Transverse colon (tissue), 4 donors: ENCODE measurements around the gene CCDC7. TPM values are rescaled to one million over a fixed set of nuclear protein-coding genes. Genes with fewer than 3 reads are reported as not detected.

ENCODE experiments used
- DNase-seq: peaks from one replicate; pipeline ENCODE4 v3.0.0-alpha.2; 2019
- H3K27ac ChIP-seq, 4 donors: fragments of 200-600 bp; sonication (generic); 2 replicates each; pipeline ENCODE4 v1.5.1; 2016 to 2018; ENCODE audit warnings: inconsistent platforms in 4 of 4
- H3K27me3 ChIP-seq: fragments of 200-600 bp; sonication (generic); 2 replicates; pipeline ENCODE4 v1.5.1; 2017; ENCODE audit warnings: inconsistent platforms
- H3K36me3 ChIP-seq, 4 donors: fragments of 200-600 bp; sonication (generic); 2 replicates each; pipeline ENCODE4 v1.5.1; 2017 to 2019; ENCODE audit warnings: inconsistent platforms in 4 of 4
- H3K4me1 ChIP-seq, 4 donors: fragments of 200-600 bp; sonication (generic); 2 replicates each; pipeline ENCODE4 v1.5.1; 2017 to 2020; ENCODE audit warnings: inconsistent platforms in 4 of 4
- H3K4me3 ChIP-seq, 4 donors: fragments of 200-600 bp; sonication (generic); 1 replicate in 1 of 4; 2 replicates in 3 of 4; pipeline versions ENCODE4 v1.5.1 to v1.6.1; 2017 to 2019; ENCODE audit warnings: inconsistent platforms in 4 of 4
- H3K9me3 ChIP-seq, 2 donors: fragments of 200-600 bp; sonication (generic); 2 replicates each; pipeline ENCODE4 v1.5.1; 2017 to 2019; ENCODE audit warnings: inconsistent platforms in 2 of 2
- EP300 ChIP-seq: sonication (generic); formaldehyde crosslinking; IDR thresholded peaks from one replicate; pipeline ENCODE4 v1.6.1; 2017; ENCODE audit warnings: antibody characterized with exemption, low read depth
- POLR2A ChIP-seq: fragments of 450-650 bp; IDR thresholded peaks from one replicate; pipeline ENCODE4 v1.6.1; 2016; ENCODE audit warnings: antibody characterized with exemption, mild to moderate bottlenecking, moderate library complexity
- POLR2AphosphoS5 ChIP-seq, 3 donors: sonication (generic); formaldehyde crosslinking; IDR thresholded peaks; one replicate each; pipeline ENCODE4 v1.6.1; 2016; ENCODE audit warnings: antibody characterized with exemption in 3 of 3
- WGBS, 2 donors: methylation state at CpG; one replicate each; pipeline ENCODE4 v1.1.5; 2018; ENCODE audit warnings: low coverage in 1 of 2; 5-methylcytosine and 5-hydroxymethylcytosine counted together
- in situ Hi-C, 4 donors: fragments of 200-750 bp; cut with MboI; loops; one replicate each; pipeline versions ENCODE4 v1.15.0 to v1.15.1; 2017; ENCODE audit warnings: low sequenced_read_pairs in 3 of 4, low pct_ligation_motif_present in 1 of 4, low pct_unique_long_range_greater_than_20kb in 1 of 4
- intact Hi-C: fragments of 100-400 bp; cut with DNase I; formaldehyde crosslinking; loops from one replicate; pipeline ENCODE4 v1.15.1; 2023; ENCODE audit warnings: low total_unique reads
- total RNA-seq, 4 donors: library from RNA; depleted of rRNA; stranded (reverse); fragments of >200 nt; gene quantifications; one replicate each; pipeline ENCODE4 v1.1.0, GENCODE V29; 2016
- TF ChIP-seq, protein P1 (sequence below), 5 experiments: fragments of 200-600 bp in 3 of 5; fragments of 450-650 bp in 2 of 5; sonication (generic) in 3 of 5; IDR thresholded peaks; 1 replicate in 2 of 5; 2 replicates in 3 of 5; pipeline ENCODE4 v1.5.1; 2016 to 2017; ENCODE audit warnings: antibody characterized with exemption in 5 of 5, inconsistent platforms in 3 of 5, mild to moderate bottlenecking in 2 of 5, moderate library complexity in 1 of 5

The CCDC7 gene
- total RNA-seq, 4 donors from 2014 or later = 4.8 to 17.6 (median 13.3) TPM

DNA sequence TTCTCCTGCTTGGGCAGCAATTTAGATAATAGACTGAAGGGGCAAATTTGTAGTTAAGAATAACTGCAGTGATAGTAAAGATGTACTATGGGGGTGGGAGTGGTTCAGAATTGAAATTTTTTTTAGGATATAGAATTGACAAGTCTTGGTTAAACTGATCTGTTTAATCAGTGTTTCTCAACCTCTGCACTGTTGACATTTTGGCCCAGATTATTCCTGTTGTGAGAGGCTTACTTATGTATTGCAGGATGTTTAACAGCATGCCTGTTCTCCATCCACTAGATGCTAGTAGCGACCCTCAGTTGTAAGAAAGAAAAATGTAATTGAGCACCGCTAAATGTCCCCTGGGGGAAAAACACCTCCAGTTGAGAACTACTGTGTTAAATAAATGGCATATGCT, 176.5 kb downstream of the CCDC7 start:
- in situ Hi-C loops = no loop called here
- TF ChIP-seq EP300 (no peak), POLR2AphosphoS5 (IDR thresholded peaks at IDR 0.05) (no peak), POLR2A (no peak)
- TF ChIP-seq, protein P1, sequence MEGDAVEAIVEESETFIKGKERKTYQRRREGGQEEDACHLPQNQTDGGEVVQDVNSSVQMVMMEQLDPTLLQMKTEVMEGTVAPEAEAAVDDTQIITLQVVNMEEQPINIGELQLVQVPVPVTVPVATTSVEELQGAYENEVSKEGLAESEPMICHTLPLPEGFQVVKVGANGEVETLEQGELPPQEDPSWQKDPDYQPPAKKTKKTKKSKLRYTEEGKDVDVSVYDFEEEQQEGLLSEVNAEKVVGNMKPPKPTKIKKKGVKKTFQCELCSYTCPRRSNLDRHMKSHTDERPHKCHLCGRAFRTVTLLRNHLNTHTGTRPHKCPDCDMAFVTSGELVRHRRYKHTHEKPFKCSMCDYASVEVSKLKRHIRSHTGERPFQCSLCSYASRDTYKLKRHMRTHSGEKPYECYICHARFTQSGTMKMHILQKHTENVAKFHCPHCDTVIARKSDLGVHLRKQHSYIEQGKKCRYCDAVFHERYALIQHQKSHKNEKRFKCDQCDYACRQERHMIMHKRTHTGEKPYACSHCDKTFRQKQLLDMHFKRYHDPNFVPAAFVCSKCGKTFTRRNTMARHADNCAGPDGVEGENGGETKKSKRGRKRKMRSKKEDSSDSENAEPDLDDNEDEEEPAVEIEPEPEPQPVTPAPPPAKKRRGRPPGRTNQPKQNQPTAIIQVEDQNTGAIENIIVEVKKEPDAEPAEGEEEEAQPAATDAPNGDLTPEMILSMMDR (IDR thresholded peaks at IDR 0.05) = no peak

DNA sequence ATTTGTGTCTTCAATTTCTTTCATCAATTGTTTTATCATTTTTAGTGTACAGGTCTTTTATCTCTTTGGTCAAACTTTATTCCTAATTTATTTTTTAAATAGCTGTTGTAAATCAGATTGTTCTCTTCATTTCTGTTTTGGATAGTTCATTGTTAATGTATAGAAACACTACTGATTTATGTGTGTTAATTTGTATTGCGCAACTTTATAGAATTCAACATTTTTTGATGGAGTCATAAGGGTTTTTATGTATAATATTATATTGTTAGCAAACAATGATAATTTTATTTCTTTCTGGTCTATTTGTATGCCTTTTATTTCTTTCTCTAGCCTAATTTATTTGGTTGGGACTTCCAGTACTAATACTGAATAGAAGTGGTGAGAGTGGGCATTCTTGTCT, 181.2 kb downstream of the CCDC7 start:
- Histone ChIP-seq H3K4me1 (no peaks in the 10 kb centered on the region), H3K27ac (no peak overlapping the region), H3K27me3 (no peaks in the 10 kb centered on the region), H3K4me3 (no peak overlapping the region), H3K9me3 (no peaks in the 10 kb centered on the region), H3K36me3 (no peaks in the 10 kb centered on the region)
- in situ Hi-C loops (no loop called here), intact Hi-C loops (no loop called here)
- no peak for TF ChIP-seq EP300
- no peak for TF ChIP-seq POLR2A
- TF ChIP-seq, protein P1 (IDR thresholded peaks at IDR 0.05) = no peak
- TF ChIP-seq POLR2AphosphoS5 (IDR thresholded peaks at IDR 0.05) = no peak
- DNase-seq = no peak
- WGBS, 2 donors = 0 to 36% methylated on average over 1 of the region's 1 CpG

More for the DNA sequence above, 176.5 kb downstream of the CCDC7 start:
- no peak overlapping the region for H3K4me3 ChIP-seq
- no peaks in the 10 kb centered on the region for H3K36me3 ChIP-seq
- H3K9me3 ChIP-seq = no peaks in the 10 kb centered on the region
- intact Hi-C loops = no loop called here
- no peaks in the 10 kb centered on the region for H3K4me1 ChIP-seq
- H3K27ac ChIP-seq = no peak overlapping the region
- no peak for DNase-seq
- no peaks in the 10 kb centered on the region for H3K27me3 ChIP-seq
- WGBS, 2 donors = 84 to 87% methylated on average over 2 of the region's 2 CpGs

DNA sequence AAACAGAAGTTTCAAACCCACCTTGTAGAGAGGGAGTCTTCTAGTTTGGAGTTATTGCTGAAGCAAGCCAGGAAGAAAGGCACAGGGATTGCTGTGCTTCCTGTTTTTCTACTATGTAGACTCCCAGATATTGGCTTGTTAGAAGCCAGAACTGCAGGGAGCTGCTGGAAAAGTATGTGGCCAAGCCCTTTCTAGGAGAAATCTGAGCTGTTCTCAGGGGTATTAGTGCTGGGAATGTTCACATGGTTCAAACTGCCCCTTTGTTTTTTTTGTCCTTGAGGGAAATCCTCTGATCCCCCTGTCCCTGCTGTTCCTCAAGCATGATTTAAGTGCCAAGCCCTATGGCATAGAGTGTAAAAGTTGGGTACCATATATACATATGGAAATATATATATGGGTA, 184.0 kb downstream of the CCDC7 start:
- no peak for TF ChIP-seq POLR2A
- no peak for TF ChIP-seq POLR2AphosphoS5 (IDR thresholded peaks at IDR 0.05)
- TF ChIP-seq, protein P1 (IDR thresholded peaks at IDR 0.05) = no peak
- no peak for TF ChIP-seq EP300
- Histone ChIP-seq H3K36me3 (no peaks in the 10 kb centered on the region), H3K4me1 (no peaks in the 10 kb centered on the region), H3K27ac (no peak overlapping the region), H3K27me3 (no peaks in the 10 kb centered on the region), H3K4me3 (no peak overlapping the region), H3K9me3 (no peaks in the 10 kb centered on the region)
- in situ Hi-C loops = no loop called here
- DNase-seq = no peak
- intact Hi-C loops = no loop called here

DNA sequence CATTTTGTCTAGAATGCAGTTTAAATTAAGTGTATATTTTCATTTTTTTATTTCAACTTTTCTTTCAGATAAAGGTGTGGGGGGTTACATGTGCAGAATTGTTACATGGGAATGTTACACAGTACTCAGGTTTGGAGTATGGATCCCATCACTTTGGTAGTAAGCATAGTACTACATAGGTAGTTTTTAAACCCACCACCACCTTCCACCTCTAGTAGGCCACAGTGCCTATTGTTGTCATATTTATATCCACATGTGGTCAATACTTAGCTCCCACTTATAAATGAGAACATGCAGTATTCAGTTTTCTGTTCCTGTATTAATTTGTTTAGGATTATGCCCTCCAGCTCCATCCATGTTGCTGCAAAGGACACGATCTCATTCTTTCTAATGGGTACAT, 200.6 kb downstream of the CCDC7 start:
- no peak for DNase-seq
- Histone ChIP-seq H3K4me3 (no peak overlapping the region), H3K27ac (no peak overlapping the region), H3K36me3 (no peaks in the 10 kb centered on the region), H3K27me3 (no peaks in the 10 kb centered on the region), H3K4me1 (no peaks in the 10 kb centered on the region), H3K9me3 (peaks cover 17 to 21% of the 10 kb centered on the region in 2 donors)
- in situ Hi-C loops = no loop called here
- intact Hi-C loops = no loop called here
- WGBS, 2 donors = 45 to 100% methylated on average over 1 of the region's 1 CpG
- TF ChIP-seq POLR2AphosphoS5 (IDR thresholded peaks at IDR 0.05) (no peak), POLR2A (no peak), EP300 (no peak)
- TF ChIP-seq, protein P1 (IDR thresholded peaks at IDR 0.05) = no peak
